IMR-90 (cell line): Measurements from ENCODE around the gene EHD4. TPM values are rescaled to one million over a fixed set of nuclear protein-coding genes. Genes with fewer than 3 reads are reported as not detected.

ENCODE experiments used
- ATAC-seq: fragments of 200-7000 bp; cut with Tn5 transposase; 2 replicates; pipeline ENCODE4 v1.9.1; 2020; ENCODE audit warnings: low read depth, mild to moderate bottlenecking, moderate library complexity
- BruUV-seq: library from RNA; stranded (reverse); fragments of 400-500 nt; replicated peaks from 2 replicates; lab custom pipeline; 2021; lab: Mats Ljungman, UMichigan
- CTCF ChIA-PET: fragments of 300-600 bp; formaldehyde crosslinking; extraction: SDS; loops from one replicate; lab custom pipeline; 2021; ENCODE audit warnings: antibody characterized with exemption; lab: Yijun Ruan, JAX
- POLR2A ChIA-PET: fragments of 300-600 bp; sonication (Branson Sonifier 250); formaldehyde crosslinking; loops from one replicate; lab custom pipeline; 2022; ENCODE audit warnings: antibody characterized with exemption; ENCODE audit not compliant: unreplicated experiment; lab: Charles Lee
- DNase-seq: peaks from one replicate; pipeline ENCODE4 v3.0.0; 2013
- H2AFZ ChIP-seq: replicated peaks from 2 replicates; pipeline ENCODE3; 2013; ENCODE audit warnings: low read length, mild to moderate bottlenecking; ENCODE audit not compliant: poor library complexity
- H2AK5ac ChIP-seq: 2 replicates; pipeline ENCODE4 v1.6.1; 2013; ENCODE audit warnings: low read depth, low read length, inconsistent platforms
- H2AK9ac ChIP-seq: replicated peaks from 2 replicates; pipeline ENCODE3; 2013; ENCODE audit warnings: mild to moderate bottlenecking, low read depth, low read length, moderate library complexity; ENCODE audit not compliant: poor library complexity
- H2BK120ac ChIP-seq: 2 replicates; pipeline ENCODE4 v1.6.1; 2013; ENCODE audit warnings: low read depth, low read length, inconsistent platforms
- H2BK15ac ChIP-seq: 3 replicates; pipeline ENCODE4 v1.6.1; 2013; ENCODE audit warnings: low read depth, low read length, inconsistent platforms
- H2BK20ac ChIP-seq: 2 replicates; pipeline ENCODE4 v1.6.1; 2013; ENCODE audit warnings: low read depth, mild to moderate bottlenecking, inconsistent platforms, low read length, moderate library complexity
- H2BK5ac ChIP-seq: 2 replicates; pipeline ENCODE4 v1.6.1; 2013; ENCODE audit warnings: mild to moderate bottlenecking, low read depth, low read length, inconsistent platforms; ENCODE audit not compliant: poor library complexity, severe bottlenecking
- H3K14ac ChIP-seq: replicated peaks from 2 replicates; pipeline ENCODE4 v1.6.1; 2013; ENCODE audit warnings: low read depth, low read length, inconsistent platforms
- H3K18ac ChIP-seq: 2 replicates; pipeline ENCODE4 v1.6.1; 2013; ENCODE audit warnings: low read depth, low read length, control low read depth
- H3K23ac ChIP-seq: 2 replicates; pipeline ENCODE4 v1.6.1; 2013; ENCODE audit warnings: low read depth, low read length, inconsistent platforms
- H3K27ac ChIP-seq: 2 replicates; pipeline ENCODE4 v1.5.1; 2013; ENCODE audit warnings: mild to moderate bottlenecking, control low read depth, low read length; ENCODE audit not compliant: insufficient read depth
- H3K27me3 ChIP-seq: 2 replicates; pipeline ENCODE4 v1.6.1; 2013; ENCODE audit warnings: low read length; ENCODE audit not compliant: control insufficient read depth, insufficient read depth
- H3K36me3 ChIP-seq: 2 replicates; pipeline ENCODE4 v1.6.1; 2013; ENCODE audit warnings: low read length, mixed read lengths; ENCODE audit not compliant: control insufficient read depth, insufficient read depth
- H3K4ac ChIP-seq: 2 replicates; pipeline ENCODE4 v1.6.1; 2013; ENCODE audit warnings: low read depth, low read length, inconsistent platforms
- H3K4me1 ChIP-seq: 2 replicates; pipeline ENCODE4 v1.6.1; 2013; ENCODE audit warnings: low read length, mixed read lengths; ENCODE audit not compliant: control insufficient read depth, insufficient read depth
- H3K4me2 ChIP-seq: 2 replicates; pipeline ENCODE4 v1.6.1; 2013; ENCODE audit warnings: low read depth, mild to moderate bottlenecking, control low read depth, low read length, moderate library complexity
- H3K4me3 ChIP-seq: 2 replicates; pipeline ENCODE4 v1.5.1; 2013; ENCODE audit warnings: low read depth, mild to moderate bottlenecking, control low read depth, low read length, moderate library complexity; ENCODE audit not compliant: insufficient read depth
- H3K56ac ChIP-seq: 2 replicates; pipeline ENCODE4 v1.6.1; 2013; ENCODE audit warnings: low read length, inconsistent platforms; ENCODE audit not compliant: insufficient read depth; ENCODE audit errors: extremely low read depth
- H3K79me1 ChIP-seq, 2 experiments: 2 replicates each; pipeline ENCODE4 v1.6.1; 2013; ENCODE audit warnings: low read length in 2 of 2, inconsistent platforms in 1 of 2, low read depth in 1 of 2
- H3K9ac ChIP-seq: 2 replicates; pipeline ENCODE4 v1.6.1; 2013; ENCODE audit warnings: low read depth, low read length, control low read depth
- H3K9me1 ChIP-seq: 2 replicates; pipeline ENCODE4 v1.6.1; 2013; ENCODE audit warnings: low read length, inconsistent platforms; ENCODE audit not compliant: insufficient read depth
- H3K9me3 ChIP-seq: 2 replicates; pipeline ENCODE4 v1.6.1; 2013; ENCODE audit warnings: low read length; ENCODE audit not compliant: control insufficient read depth, insufficient read depth
- H4K20me1 ChIP-seq: 2 replicates; pipeline ENCODE4 v1.6.1; 2013; ENCODE audit warnings: low read length, inconsistent platforms; ENCODE audit not compliant: insufficient read depth
- H4K5ac ChIP-seq: 2 replicates; pipeline ENCODE4 v1.6.1; 2013; ENCODE audit warnings: mild to moderate bottlenecking, low read depth, low read length, control low read depth
- H4K8ac ChIP-seq, 2 experiments: 2 replicates each; pipeline ENCODE4 v1.6.1; 2013; ENCODE audit warnings: low read depth in 2 of 2, low read length in 2 of 2, control low read depth in 1 of 2, inconsistent platforms in 1 of 2
- H4K91ac ChIP-seq: 2 replicates; pipeline ENCODE4 v1.6.1; 2013; ENCODE audit warnings: low read depth, low read length, inconsistent platforms; ENCODE audit not compliant: insufficient read depth
- BHLHE40 ChIP-seq: fragments of 150-350 bp; IDR thresholded peaks from 2 replicates; pipeline ENCODE4 v1.6.1; 2016; ENCODE audit warnings: mild to moderate bottlenecking, low read depth, low read length
- CEBPB ChIP-seq: IDR thresholded peaks from 2 replicates; pipeline ENCODE4 v1.6.1; 2012; ENCODE audit warnings: low read depth, low read length, improper control_type of control experiment
- CHD1 ChIP-seq: IDR thresholded peaks from 2 replicates; pipeline ENCODE4 v1.6.1; 2012; ENCODE audit warnings: low read depth, low read length, improper control_type of control experiment
- CTCF ChIP-seq: conservative IDR thresholded peaks from 2 replicates; pipeline ENCODE4 v1.5.1; 2012; ENCODE audit warnings: mild to moderate bottlenecking, low read depth, low read length, improper control_type of control experiment
- FOS ChIP-seq: fragments of 150-350 bp; IDR thresholded peaks from 2 replicates; pipeline ENCODE4 v1.6.1; 2016; ENCODE audit warnings: low read depth, low read length
- MAFK ChIP-seq: IDR thresholded peaks from 2 replicates; pipeline ENCODE4 v1.6.1; 2012; ENCODE audit warnings: low read depth, low read length, improper control_type of control experiment
- MAZ ChIP-seq: IDR thresholded peaks from 2 replicates; pipeline ENCODE4 v1.6.1; 2012; ENCODE audit warnings: low read depth, mild to moderate bottlenecking, low read length, improper control_type of control experiment, moderate library complexity, borderline replicate concordance
- NFE2L2 ChIP-seq: fragments of 150-350 bp; IDR thresholded peaks from 2 replicates; pipeline ENCODE4 v1.6.1; 2016; ENCODE audit warnings: low read depth, mild to moderate bottlenecking, low read length
- RAD21 ChIP-seq: IDR thresholded peaks from 2 replicates; pipeline ENCODE4 v1.6.1; 2012; ENCODE audit warnings: low read length, improper control_type of control experiment
- RCOR1 ChIP-seq: IDR thresholded peaks from 2 replicates; pipeline ENCODE4 v1.6.1; 2012; ENCODE audit warnings: mild to moderate bottlenecking, low read length, improper control_type of control experiment; ENCODE audit not compliant: insufficient replicate concordance
- WGBS, 2 experiments: methylation state at CpG; one replicate each; pipeline versions ENCODE4 v1.1.5 to v1.1.7; 2013; ENCODE audit warnings: missing lambda C conversion rate in 2 of 2; ENCODE audit not compliant: insufficient read length in 1 of 2; ENCODE audit errors: extremely low coverage in 2 of 2; 5-methylcytosine and 5-hydroxymethylcytosine counted together
- dilution Hi-C: fragments of 300-500 bp; cut with HindIII; formaldehyde crosslinking; loops from one replicate; pipeline ENCODE4 v1.14.3; 2018; ENCODE audit warnings: low sequenced_read_pairs; ENCODE audit not compliant: unreplicated experiment
- in situ Hi-C: fragments of 300-500 bp; cut with MboI; formaldehyde crosslinking; loops from 3 replicates; pipeline ENCODE4 v1.14.3; 2019; ENCODE audit warnings: low sequenced_read_pairs, inconsistent platforms, mixed read lengths
- intact Hi-C: fragments of 100-400 bp; cut with micrococcal nuclease; formaldehyde crosslinking; loops from 2 replicates; pipeline ENCODE4 v1.10.0; 2022
- polyA plus RNA-seq, 3 experiments: library from polyadenylated mRNA; depleted of rRNA; stranded (reverse); fragments of >200 nt; gene quantifications; 2 replicates each; pipeline ENCODE4 v1.2.3, GENCODE V29; 2012; ENCODE audit warnings: low replicate concordance in 1 of 3
- total RNA-seq: library from RNA; depleted of rRNA; stranded (reverse); fragments of >200 nt; gene quantifications from 2 replicates; pipeline ENCODE4 v1.2.3, GENCODE V29; 2012
- TF ChIP-seq, protein P1 (sequence below): fragments of 150-350 bp; IDR thresholded peaks from 2 replicates; pipeline ENCODE4 v1.6.1; 2016; ENCODE audit warnings: low read depth, mild to moderate bottlenecking, low read length, moderate library complexity, borderline replicate concordance

The EHD4 gene
- total and polyA plus RNA-seq, 2 of the 4 experiments (the other 2 are of a cell fraction): 21.0 to 29.0 TPM

GRCh38 chr15:41955807-41956525 is 16.4 kb downstream of the EHD4 start:
- no peak overlapping the region for H3K4me2 ChIP-seq

More at GRCh38 chr15:41955807-41956525, 16.4 kb downstream of the EHD4 start:
- Histone ChIP-seq H3K9ac (no peak overlapping the region), H3K4me3 (no peak overlapping the region), H4K91ac (no peak overlapping the region), H4K20me1 (peaks cover 10% of the 10 kb centered on the region; the same call in 1 of the 2 replicates), H3K79me1 (peaks cover 33 to 76% of the 10 kb centered on the region in 2 experiments), H3K4ac (peak overlapping the region; percentile 1; the same call in 1 of the 2 replicates), H2AK9ac (peak overlapping the region; percentile 30), H2AK5ac (0 out of 2 replicates have a peak overlapping the region, but pooled peaks have one; percentile 37), H2BK120ac (no peak overlapping the region), H3K18ac (no peak overlapping the region), H4K8ac (0 out of 4 replicates have a peak overlapping the region, but pooled peaks of 1 of the 2 experiments have one; percentile 21), H3K36me3 (peaks cover 7% of the 10 kb centered on the region), H3K56ac (no peak overlapping the region), H3K9me1 (peaks cover 19% of the 10 kb centered on the region), H4K5ac (no peak overlapping the region), H3K23ac (0 out of 2 replicates have a peak overlapping the region, but pooled peaks have one; percentile 34), H2BK15ac (no peak overlapping the region), H3K27ac (no peak overlapping the region), H2BK5ac (no peak overlapping the region), H3K27me3 (no peaks in the 10 kb centered on the region), H3K9me3 (no peaks in the 10 kb centered on the region), H2AFZ (no peak overlapping the region), H3K14ac (no peak overlapping the region), H2BK20ac (no peak overlapping the region), H3K4me1 (peaks cover 12% of the 10 kb centered on the region)
- dilution Hi-C loops (no loop called here), intact Hi-C loops (no loop called here), in situ Hi-C loops (no loop called here)
- WGBS, 2 experiments: 75% methylated on average over 11 of the region's 21 CpGs; no CpG with 5 or more reads in 1 of the 2 experiments
- DNase-seq: no peak
- TF ChIP-seq MAFK (no peak), NFE2L2 (no peak), FOS (no peak), RAD21 (no peak), RCOR1 (no peak), CEBPB (no peak), CTCF (no peak), MAZ (no peak), BHLHE40 (no peak), CHD1 (no peak)
- TF ChIP-seq, protein P1, sequence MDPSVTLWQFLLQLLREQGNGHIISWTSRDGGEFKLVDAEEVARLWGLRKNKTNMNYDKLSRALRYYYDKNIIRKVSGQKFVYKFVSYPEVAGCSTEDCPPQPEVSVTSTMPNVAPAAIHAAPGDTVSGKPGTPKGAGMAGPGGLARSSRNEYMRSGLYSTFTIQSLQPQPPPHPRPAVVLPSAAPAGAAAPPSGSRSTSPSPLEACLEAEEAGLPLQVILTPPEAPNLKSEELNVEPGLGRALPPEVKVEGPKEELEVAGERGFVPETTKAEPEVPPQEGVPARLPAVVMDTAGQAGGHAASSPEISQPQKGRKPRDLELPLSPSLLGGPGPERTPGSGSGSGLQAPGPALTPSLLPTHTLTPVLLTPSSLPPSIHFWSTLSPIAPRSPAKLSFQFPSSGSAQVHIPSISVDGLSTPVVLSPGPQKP: no peak
- no TSS peak for BruUV-seq
- ATAC-seq: no peak
- ChIA-PET CTCF (interaction anchor here (0.8 kb wide), 1 partner anchor 12 kb away, joined by 3 read pairs; no protein-coding TSS in a partner anchor), POLR2A (no interaction called here)
